HG02973 (cell line): ENCODE measurements around the gene RUFY4.

ENCODE experiments used
- ATAC-seq: cut with Tn5 transposase; IDR thresholded peaks from one replicate; pipeline ENCODE4 v1.9.1; 2021; ENCODE audit warnings: moderate library complexity; ENCODE audit not compliant: unreplicated experiment

The RUFY4 gene, protein sequence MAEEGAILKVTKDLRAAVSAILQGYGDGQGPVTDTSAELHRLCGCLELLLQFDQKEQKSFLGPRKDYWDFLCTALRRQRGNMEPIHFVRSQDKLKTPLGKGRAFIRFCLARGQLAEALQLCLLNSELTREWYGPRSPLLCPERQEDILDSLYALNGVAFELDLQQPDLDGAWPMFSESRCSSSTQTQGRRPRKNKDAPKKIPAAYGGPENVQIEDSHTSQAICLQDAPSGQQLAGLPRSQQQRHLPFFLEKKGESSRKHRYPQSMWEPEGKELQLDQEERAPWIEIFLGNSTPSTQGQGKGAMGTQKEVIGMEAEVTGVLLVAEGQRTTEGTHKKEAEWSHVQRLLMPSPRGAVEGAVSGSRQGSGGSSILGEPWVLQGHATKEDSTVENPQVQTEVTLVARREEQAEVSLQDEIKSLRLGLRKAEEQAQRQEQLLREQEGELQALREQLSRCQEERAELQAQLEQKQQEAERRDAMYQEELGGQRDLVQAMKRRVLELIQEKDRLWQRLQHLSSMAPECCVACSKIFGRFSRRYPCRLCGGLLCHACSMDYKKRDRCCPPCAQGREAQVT

DNA sequence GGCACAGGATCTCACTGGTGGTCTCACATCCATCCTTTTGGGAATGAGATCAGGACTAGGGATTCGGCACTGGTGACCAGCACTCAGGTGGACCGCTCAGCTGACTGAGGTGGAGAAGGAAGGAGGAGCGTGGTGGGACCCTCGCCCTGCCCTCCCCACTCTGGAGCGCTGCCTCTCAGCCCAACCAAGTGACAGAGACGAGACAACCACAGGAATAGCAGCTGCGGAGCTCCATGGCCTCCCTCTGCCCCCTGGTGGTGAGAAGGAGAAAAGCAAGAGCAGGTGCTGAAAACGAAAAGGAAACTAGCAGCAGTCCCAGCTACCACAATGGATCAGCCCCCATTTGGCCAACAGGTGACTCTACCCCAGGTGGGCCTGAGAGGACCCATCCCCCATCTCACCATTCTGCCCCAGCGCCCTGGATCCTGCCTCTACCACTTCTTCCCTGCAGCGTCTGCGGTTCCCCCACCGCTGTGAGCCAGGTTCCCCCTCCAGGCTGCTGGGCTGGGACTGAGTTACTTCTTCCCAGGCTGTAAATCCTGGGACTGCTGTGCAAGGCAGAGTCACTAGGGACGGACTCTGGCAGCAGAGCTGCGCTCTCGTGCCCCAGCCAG is at the start of gene RUFY4:
Gene RUFY4, plus strand, starts transcription at position 533 of the 614 bp plus-strand sequence. CDS start 1,353 bp downstream, outside the sequence.
- peak; percentile 83 for ATAC-seq

DNA sequence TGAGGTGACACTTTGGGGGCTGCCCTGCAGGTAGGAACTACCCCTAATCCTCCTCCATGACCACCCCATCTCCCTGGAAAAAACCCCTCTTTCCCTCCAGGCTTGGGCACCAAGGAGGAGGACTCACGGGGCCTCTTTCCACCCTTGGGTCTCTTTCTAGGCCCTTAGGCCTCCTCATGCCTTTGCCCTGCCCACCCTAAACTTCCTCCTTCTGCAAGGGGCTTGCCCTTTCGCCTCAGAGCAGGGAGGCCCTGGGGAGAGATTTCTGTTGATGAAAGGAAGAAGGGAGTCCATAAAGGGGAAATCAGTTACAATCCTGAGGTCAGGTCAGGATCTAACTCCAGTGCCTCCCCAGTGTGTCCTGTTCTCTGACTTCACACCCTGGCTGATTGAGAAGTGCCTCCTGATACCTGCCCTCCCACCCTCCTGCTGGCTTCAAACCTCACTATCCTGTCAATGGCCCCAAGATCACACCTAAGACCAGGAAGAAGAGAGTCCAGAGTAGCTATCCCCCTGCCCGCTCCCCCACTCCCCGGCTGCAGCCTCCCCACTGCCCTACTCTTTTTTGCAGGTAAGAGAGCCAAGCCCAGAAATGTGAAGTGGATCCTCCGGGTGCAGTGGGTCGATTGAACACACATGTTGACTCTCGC is 49.5 kb upstream of the RUFY4 start:
- ATAC-seq = no peak

DNA sequence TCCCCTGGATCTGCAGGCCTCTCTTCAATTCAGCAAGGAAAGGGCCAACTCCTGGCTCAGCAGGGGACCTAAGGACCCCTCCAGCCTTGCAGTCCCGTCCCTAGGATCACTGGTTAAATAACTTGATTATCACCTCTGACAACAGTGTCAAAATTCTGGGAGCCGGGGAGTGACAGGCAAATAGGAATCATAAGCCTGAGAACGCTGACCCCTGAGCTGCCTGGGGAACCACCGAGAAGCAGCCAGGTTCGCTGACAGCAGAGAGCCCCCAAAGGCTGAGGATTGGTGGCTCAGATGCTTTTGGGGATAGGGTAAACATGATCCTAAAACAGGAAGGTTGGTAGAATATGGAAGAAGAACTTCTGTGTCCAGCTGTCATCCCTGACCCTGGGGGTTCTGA is 48.8 kb upstream of the RUFY4 start:
- no peak for ATAC-seq

DNA sequence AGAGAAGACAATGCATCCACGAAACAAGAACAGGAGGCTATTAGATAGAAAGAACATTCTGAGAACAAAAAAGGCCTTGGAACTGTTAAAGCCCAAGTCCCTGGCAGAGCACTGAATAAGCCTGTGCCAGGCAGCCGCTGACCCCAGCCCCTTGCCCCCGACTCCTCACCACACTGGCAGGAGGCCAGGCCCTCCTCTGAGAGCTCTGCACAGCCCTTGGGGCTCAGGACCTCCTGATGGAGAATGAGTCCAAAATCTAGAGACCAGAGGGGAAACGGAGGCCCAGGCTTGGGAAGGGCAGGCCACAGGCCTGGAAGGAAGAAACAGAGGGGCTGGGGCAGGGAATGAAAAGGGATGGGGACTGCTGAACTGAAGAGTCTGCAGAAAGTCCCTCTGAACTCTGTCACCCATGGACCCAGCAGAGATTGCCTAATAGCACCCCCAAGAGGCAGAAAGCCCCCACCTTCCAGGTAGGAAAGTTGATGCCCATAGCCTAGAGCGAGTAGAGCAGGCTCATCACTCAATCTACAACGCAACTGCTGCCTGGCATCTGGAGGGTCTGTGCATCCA is 48.0 kb upstream of the RUFY4 start:
- ATAC-seq = no peak

DNA sequence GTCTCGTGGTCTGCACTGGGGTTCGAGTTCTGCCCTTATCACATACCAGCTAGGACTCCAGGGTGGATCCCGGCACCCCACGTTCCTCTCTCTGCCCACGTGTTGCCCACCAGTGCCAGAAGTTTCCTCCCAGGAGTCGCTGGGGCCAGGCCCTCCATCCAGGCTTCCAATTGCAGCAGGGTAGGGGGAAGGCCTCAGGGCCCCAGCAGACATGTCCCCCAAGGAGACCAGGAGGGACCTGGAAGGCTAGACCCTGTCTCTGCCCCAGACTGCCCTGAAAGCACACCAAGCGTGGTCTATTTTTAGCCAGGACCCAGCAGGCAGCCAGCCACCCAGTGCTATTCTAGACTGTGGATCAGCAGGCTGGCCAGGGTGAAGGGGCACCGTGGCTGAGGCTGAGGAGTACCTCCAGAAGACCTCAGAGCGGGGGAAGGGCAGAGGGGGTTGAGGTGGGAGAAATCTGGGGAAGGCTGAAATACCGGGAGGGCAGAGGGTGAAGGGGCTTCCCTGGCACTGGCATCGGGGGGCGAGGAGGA is 47.4 kb upstream of the RUFY4 start:
- no peak for ATAC-seq

DNA sequence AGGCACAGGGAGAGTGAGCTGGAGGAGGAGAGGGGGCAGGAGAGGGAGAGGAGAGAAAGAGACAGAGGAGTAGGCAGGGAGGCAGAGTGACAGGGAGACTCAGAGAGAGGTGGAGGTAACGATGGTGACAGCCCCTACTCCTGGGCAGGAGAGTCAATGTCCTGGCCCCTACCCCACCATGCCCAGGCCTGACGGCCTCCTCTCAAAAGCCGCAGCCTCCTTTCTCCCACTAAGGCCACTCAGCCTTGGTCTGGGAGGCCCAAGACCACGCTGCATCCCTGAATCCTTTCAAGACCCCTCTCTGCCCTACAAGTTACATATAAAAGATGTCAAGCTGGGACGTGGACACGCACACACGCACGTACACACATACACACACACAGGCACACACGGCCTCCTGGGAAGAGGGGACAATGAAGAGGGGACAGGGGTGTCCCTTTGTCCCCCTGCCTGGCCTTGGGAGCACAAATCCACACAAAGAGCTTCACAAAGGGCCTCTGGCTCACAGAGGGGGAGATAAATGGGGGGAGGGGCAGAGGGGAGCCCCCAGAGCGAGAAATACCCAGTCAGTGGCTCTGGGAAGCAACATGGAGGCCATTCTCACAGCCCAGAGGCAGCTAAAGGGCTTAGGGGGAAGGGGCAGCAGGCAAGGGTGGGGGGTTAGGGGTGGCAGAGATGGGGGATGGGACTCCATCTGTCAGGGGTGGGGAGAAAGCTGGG is 46.8 kb upstream of the RUFY4 start:
- no peak for ATAC-seq

DNA sequence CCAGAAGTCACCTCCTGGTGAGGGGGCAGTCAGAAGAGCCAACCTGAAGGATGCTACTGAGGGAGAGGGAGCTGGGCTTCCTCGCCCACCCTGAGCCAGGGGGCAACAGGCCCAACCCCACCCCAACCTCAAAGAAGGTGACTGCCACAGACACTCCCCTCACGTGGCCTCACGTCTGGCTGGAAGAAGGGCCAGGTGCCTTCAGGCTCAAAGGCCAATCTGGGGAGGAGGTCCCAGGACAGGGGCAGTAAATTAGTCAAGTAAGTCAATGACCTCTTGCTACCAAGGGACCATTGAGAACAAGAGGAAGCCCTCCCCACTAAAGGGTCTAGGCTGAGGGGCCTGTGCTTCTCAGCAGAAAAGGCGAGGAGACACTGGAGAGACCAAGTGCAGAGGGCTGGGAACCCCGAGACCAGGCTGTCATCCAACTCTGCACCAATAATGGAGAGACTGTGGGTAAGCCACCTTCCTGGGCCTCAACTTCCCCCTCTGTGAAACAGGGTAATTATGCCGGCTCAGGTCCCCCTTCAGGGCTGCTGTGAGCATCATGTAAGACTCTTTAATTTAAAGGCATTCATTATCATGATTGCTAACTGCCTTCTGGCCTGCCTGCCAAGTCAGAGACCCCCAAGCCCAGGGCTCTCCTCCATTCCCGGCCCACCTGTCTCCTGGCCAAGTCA is 46.1 kb upstream of the RUFY4 start:
- no peak for ATAC-seq

DNA sequence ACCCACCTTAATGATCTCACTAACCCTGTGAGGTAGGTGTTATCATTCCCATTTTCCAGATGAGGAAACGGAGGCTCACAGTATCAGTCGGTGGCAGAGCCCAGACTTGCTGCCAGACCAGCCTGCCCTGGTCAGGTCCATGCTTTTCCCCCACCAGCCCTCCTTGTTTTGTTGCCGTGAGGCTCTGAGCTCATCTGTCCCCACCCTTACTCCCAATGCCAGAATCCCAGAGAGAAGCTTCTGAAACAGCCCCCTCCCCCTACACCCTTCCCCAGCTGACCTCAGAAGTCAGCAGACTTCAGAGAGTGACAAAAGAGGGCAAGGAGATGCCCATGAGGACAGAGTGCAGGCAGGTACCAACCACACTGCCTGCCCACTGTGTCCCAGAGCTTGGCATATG is 45.4 kb upstream of the RUFY4 start:
- no peak for ATAC-seq

DNA sequence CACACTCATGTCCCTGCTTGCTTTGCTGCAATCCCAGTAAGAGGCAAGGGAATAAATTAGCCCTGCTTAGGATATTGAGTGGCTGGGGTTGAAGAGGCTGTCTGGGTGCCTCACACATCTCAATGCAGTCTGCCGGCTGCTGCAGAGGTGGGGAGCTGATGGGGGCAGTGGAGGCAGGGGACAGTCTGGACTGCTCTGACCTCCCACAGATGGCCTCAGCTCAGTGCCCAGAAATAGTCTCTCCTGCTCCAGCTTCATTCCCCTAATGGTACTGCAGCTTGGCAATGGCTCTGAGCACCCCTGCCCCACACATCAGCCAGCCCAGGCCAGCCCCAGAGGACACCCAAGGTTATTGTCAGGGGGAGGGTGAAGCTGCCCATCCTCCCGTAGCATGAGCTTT is 44.7 kb upstream of the RUFY4 start:
- no peak for ATAC-seq

DNA sequence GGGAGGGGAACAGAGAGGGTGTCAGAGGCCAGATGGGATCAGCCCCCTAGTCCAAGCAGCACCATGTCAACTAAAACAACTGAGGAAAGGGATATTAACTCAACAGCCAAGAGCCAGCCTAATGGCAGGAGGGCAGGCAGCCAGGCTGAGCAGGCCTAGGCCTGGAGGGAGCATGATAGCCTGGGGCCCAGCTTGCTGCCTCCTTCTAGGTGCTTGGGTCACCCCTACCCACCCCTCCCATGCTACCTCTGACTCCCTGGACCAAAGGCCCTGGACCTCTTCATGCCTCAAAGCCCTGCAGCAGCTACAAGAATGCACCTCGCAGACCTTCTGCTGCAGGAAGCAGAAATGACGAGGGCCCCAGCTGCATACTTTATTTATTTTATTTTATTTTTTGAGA is 44.2 kb upstream of the RUFY4 start:
- ATAC-seq = no peak

DNA sequence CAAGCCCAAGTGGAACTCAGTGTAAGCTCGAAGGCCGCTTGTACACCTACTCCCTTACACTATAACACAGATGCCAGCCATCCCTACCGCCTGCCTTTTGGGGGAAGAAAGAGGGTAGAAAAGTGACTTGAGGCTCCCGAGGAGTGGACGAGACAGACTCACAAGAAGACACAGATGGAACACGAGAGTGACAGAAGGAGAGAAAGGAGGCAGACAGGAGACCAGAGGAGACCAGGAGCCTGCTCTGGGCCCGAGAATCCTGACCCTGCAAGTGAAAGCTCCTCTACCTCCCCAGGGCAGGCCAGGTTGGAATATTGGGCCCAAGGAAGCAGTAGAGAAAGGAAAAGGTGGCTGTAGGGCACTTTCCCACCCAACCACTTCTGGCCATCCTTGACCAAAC is 42.8 kb upstream of the RUFY4 start:
- ATAC-seq = no peak

DNA sequence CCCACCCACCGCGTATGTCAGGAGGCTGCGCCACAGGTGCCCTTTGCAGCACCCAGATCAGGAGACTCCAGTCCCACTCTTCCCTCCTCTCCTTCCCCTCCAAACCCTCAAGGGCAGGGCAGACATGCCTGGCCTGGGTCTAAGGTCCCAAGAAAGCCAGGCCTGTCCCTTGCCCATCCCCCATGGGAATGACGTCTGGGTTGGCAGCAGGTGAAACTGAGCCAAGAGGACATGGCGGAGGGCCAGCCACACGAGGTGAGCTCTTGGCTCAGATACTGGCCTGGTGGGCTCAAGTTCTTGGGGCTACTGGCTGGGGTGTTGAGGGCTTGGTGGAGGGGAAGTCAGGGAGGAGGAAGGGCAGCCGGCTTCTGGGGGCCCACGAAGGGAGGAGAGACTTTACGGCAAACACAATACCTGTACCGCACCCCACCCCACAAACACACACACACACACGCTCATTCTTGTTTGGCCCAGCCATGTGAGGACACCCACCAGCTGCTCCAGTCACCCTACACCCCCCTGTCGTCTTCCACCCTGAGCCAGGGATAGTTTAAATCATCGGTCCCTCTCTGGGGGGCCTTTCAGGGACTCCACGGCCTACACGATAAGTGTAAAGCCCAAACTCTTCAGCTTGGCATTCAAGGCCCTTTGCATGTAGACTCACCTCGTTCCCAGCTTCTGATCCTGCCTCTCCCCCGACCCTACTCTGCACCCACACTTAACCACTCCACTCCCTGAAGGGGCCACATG is 42.2 kb upstream of the RUFY4 start:
- no peak for ATAC-seq

DNA sequence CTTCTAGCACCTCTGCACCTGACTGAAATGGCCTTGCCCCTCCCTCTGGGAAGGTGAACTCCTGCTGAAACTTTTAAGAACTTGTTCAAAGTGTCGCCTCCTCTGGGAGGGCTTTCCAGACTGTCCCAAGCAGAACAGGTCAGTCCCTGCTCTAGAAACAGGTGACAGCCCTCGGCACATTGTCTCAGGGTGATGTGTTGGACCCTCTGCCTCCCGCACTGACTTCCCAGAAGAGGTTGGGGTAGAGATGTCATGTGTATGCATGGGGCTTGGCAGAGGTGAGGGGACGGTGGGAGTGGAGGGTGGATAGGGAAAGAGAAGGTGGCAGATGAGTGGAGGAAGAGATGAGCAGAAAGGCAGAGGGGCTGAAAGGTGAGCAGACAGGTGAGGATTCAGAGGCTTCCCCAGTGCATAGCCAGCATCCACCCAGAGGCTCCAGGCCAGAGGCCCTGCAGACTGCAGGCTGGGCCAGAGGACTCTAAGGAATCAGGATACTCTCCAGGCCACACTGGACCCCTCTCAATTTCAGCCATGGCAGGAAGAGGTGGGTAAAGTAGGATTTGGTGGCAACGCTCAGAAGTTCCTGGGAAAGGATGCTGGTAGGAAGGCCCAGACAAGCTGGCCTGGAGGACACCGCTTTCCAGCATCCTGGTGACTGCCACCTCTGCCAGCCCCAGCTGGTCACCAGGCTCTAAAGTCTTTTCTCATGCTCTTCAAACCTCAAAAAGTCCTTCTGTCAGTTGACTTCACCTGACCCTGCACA is 41.4 kb upstream of the RUFY4 start:
- no peak for ATAC-seq

DNA sequence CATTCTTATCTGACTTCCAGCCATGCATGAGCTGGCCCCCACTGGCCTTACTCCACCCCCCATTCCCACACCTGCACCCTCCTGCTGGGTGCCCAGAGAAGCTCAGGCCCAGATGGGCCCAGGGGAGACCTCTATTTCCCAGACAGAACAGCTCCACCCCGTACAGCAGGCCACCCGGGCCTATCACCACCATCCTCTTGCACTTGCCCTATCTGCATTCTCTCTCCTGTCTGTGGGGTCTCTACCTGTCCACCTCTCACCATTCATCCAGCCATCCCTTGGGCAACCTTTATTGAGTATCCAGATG is 40.9 kb upstream of the RUFY4 start:
- ATAC-seq = no peak

DNA sequence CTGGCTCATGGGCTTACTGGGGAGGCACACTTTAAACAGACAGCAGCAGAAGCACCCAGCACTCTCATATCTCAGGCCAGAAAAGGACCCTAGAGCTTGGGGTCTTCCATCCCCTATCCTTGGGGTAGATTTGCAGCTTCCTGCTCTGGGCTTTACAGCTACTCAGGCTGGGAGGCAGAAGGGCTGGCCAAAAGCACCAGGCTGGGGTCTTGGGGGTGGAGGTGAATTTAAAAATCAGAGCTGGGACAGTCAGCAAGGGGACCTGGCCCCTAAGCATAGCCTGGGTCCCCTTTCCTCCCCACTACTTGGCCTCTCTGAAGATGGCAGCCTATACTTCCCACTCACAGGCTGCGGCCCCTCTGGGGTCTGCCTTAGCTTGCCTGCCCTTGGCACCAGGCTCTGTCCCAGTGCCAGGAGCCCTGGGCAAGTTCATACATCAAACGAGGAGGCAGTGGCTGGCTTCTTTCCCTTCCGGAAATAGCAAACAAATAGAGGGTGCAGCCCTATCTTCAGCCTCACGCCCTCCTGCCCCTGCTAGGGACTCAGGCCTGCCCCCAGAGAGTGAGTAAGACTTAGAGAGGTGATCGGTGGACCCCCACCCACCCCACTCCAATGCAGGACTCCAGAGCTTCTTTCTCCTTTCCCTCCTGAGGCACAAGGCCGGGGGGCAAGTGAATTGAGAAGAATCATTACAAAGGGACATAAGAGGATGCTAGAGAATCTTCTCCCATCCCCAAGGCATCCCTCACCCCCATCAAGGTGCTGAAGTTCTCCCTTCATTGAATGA is 40.3 kb upstream of the RUFY4 start:
- no peak for ATAC-seq

DNA sequence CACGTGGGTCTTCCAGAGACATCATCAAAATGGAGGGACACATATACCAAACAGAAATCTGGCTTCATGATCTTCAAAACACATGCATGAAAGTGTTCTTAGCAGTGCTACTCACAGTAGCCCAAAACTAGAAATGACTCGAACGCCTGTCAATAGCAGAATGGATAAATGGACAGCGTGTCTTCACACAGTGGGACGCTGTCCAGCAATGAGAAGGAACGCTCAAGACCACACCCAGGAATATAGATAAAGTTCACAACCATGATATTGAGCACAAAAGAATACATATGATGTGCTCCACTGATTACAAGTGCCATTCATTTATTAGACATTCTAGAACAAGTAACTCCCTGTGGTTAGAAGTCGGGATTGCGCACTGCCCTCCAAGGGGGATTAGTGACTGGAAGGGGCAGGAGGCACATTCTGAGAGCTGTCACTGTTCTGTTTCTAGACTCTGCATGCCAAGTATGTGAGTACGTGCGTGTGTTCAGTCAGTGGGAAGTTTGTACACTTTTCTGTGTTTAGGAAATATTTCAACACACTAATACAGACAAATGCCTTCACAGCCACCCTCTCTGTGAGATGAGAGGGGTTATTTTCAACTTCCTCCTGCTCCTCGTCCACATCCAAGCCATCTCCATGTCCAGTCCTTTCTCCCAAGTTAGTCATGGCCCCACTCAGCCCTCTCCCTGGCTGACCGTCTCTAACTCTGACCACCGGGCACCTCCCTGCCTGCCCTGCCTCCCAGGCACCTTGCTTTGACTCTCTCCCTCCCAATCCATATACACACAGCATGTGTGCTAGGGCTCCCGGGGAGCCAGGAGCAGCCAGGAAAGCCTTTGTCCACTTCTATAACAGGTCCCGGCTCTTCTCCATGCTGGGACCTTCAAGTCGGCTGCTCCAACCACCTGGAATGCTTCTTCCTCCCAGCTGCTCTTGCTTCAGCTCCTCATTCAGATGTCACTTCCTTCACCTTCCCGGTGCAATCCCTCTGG is 39.4 kb upstream of the RUFY4 start:
- ATAC-seq = no peak
